ENCODE data around the gene ELP1.

The ELP1 gene

GRCh38 chr9:108882052-108882888, 51.7 kb downstream of the ELP1 start:
- DNase-seq (ENCODE audit: low read depth in 2 of 2) = no peak

- no peak for DNase-seq (ENCODE audit: low read depth in 2 of 2)
Measured at GRCh38 chr9:108880738-108881316, 53.1 kb downstream of the ELP1 start.

GRCh38 chr9:108877524-108877923, 56.4 kb downstream of the ELP1 start:
- no peak for DNase-seq (ENCODE audit: low read depth in 2 of 2)

- no peak for DNase-seq (ENCODE audit: low read depth in 2 of 2)
Measured at GRCh38 chr9:108876425-108876824, 57.5 kb downstream of the ELP1 start.

DNA sequence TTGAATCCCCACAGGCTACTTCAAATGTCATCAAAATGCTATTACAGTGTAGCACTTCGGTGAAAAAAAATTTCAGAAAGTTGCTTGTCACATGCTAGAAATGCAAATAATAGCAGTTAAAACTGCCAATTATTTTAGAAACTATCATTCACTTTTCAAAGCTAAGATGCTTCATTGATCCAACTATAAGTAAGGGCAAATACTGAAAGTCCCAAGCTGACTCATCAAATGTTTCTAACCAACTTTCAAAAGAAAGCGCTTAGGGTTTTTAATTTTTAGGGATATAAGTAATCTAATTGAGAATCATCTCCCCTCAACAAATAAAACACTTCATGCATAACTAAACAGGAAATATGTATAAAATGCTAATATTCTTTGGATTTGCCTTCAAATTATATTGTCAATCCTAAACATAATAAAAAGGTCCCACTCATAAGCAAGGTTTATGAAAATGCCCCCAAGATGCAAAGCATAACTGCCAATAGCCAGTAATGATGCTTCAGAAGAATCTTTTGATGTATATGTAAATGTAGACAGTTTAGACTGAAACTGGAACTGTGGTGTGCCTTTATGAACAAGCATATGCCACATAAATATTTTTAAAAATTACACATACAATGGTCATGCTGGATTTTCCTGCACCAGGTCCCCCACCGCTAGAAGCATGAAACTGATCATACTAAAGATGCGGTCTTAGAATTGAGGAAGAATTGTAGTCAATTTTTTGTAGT, 59.7 kb downstream of the ELP1 start:
- no peak for DNase-seq (ENCODE audit: low read depth in 2 of 2)

GRCh38 chr9:108869092-108869725, 64.7 kb downstream of the ELP1 start:
- no peak for DNase-seq (ENCODE audit: low read depth in 2 of 2)

- DNase-seq (ENCODE audit: low read depth in 2 of 2) = no peak
Measured at GRCh38 chr9:108867829-108868228, 66.1 kb downstream of the ELP1 start.

GRCh38 chr9:108867116-108867515, 66.8 kb downstream of the ELP1 start:
- no peak for DNase-seq (ENCODE audit: low read depth in 2 of 2)

DNA sequence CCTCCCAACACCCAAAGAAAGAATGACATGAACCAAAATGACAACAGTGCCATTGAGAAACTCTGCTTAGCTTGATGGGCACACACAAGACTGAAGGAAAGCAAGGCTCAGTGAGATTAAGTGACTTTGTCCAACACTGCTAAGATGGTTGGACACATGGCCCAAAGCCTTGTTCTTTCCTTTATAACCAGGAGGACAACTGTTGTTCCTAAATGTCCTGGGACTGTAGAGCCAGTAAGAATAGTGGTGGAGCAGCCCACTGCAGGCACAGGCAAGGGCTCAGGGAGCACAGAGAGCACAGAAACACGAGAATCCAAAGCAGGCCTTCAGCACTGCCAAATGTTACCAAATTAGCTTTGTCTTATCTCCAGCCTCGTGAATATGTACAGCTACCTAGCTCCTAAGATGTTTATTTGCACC, 67.9 kb downstream of the ELP1 start:
- DNase-seq (ENCODE audit: low read depth in 2 of 2) = no peak

DNA sequence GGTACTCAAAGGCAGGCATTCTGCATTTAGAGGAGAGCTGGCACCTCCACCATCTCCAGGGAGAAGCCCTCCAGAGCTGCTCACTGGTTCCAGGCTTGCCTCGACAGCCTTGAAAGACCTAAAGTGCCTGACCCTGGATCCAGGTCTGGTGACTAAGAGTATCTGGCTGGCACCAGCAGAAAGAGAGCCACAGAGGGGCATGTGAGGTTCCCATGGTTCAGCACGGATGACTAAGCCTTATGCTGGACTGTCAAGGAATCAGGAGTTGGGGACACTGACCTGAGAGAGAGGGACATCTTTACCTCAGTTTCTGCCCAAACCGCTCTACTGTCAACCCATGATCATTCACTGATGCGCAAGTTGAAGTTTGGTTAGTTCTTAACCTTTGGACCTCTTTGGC, 68.9 kb downstream of the ELP1 start:
- no peak for DNase-seq (ENCODE audit: low read depth in 2 of 2)

GRCh38 chr9:108864446-108864845, 69.5 kb downstream of the ELP1 start:
- no peak for DNase-seq (ENCODE audit: low read depth in 2 of 2)

DNA sequence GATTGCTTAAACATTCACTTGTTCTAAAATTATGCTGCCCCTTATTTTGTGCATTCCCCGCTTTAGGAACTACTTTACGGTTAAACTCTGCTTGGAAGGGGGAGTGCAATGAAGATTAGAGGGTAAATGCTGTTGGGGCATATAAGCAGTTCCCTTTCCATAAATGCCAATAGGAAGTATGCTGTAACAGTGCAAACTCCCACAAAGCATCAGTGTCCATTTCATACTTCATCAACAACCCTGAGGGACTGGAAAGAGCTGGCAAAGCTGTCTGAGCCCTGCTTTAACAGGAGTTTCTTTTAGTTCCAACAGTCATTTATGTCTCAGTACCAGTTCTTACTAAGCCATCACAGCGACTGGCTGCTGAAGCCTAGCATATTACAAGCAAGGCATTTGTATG, 70.0 kb downstream of the ELP1 start:
- no peak for DNase-seq (ENCODE audit: low read depth in 2 of 2)

DNA sequence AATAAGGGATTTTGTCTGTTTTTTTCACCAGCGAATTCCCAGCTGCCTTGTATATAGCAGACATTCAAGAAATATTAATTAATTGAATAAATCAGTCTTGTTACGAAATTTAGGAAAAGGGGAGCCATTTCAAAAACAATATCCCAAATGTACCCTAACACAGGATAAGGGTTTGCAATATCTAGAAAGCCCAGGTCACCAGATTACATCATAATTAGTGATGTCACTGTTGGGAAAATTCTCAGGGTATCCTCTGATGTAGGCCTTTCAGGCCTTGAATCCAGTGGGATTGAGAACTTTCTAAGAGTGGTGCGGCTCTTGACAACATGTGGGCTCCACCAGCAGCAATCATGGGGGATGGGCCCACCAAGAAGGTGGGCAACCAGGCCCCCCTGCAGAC, 71.9 kb downstream of the ELP1 start, which contains the start of gene ACTL7A:
Gene ACTL7A (plus strand): TSS at position 270 of the 400 bp plus-strand sequence. CDS start 57 bp downstream, at position 327.
- DNase-seq (ENCODE audit: low read depth in 2 of 2) = no peak

DNA sequence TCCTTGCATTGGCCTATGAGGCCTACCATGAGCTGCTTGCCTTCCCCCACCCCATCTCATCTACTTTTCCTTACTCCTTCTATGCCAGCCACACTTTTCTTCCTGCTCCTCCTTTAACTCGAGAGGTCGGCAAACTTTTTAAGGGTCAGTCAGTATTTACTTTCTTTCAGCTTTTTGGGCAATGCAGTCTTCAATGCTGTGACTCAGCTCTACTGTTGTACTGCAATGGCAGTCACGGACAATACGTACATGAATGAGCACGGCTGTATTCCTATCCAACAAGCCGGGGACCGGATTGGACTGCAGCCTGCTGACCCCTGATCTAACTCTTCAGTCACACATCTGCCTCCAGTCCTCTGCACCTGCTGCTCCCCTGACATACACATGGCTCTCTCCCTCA, 72.5 kb downstream of the ELP1 start:
- DNase-seq (ENCODE audit: low read depth in 2 of 2) = no peak

- no peak for DNase-seq (ENCODE audit: low read depth in 2 of 2)
Measured at GRCh38 chr9:108860764-108861163, 73.2 kb downstream of the ELP1 start.

DNA sequence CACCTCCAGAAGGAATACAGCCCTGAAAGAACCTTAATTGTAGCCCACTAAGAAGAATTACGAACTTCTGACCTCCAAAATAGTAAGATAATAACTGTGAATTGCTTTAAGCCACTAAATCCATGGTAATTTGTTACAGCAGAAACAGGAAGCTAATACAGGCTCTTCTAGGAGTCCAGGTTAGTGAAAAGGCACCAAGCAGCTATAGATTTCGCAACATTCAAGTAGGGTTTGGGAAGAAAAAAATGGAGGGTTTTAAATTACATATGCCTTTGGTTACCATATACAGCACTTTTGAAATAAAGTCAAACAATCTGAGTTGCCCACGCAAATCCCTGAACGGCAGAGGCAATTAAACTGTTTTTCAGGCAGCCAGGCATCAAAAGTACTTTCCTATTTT, 73.6 kb downstream of the ELP1 start:
- DNase-seq (ENCODE audit: low read depth in 2 of 2) = no peak

DNA sequence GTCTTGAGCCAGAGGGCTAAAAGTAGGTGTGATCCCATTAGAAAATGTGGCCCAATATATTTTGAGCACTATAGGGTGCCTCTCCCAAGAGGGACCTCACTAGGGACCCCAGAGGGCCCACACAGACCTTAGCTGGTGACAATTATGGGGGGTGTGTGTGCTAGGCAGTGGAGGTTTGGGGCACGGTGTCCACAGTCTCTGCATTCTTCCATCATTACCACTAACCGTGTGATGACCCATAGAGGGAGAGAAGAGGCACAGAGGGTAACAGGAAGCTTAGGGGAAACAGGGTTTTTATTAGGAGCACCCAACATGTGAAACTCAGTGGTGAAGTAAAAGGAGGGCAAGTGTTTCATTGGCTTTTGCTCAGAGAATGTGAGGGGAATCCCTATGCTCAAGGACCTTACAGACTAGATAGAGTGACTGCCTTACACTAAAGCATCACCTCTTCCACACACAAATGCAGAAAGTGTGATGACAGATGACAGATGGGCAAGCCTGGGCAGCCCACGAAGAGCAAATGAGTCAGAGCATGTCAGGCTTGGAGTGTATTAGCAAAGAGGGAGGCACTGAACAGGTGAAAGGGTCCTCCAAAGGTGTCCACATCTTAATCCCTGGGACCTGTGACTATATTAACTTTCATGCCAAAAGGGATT, 74.3 kb downstream of the ELP1 start:
- DNase-seq (ENCODE audit: low read depth in 2 of 2) = no peak

DNA sequence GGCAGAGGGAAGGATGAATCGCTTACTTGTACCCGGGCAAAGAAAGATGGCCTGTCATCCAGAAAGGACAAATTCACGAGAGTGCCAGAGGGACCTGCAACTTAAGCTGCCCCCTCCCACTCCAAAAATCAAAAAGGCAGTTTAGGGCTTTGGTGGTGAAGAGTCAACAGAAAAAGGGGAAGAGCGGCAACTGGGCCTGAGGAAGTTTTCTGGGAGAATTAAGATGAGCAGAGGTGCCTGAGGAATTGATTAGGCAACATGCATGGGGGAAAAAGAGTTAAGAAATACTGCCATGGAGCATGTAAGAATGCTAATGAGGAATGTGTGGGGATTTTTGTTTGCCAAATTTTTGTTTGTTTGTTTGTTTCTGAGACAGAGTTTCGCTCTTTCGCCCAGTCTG, 76.4 kb downstream of the ELP1 start:
- DNase-seq (ENCODE audit: low read depth in 2 of 2) = no peak

DNA sequence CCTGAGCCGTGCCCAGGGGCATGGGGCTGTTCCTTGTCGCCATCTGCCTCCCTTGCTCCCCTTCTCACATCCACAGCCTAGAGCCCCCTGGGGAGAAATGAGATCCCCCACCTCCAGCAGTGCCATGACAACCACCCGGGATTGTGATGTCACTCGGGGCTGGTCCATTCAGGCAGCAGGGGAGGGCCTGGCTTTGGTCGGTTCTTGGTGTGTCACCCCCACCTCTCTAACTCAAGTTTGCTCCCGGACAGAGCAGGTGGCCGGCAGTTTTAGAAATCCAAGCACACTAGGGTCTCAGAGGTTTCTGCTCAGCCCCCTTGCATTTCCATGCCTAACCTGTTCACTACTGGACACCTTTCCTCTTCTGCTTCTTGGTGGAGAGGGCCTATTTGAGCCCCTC, 78.0 kb downstream of the ELP1 start, which contains the start of gene ACTL7B:
Gene ACTL7B (minus strand): TSS at position 99 of the 400 bp plus-strand sequence. CDS start 56 bp downstream, at position 43.
- no peak for DNase-seq (ENCODE audit: low read depth in 2 of 2)

DNA sequence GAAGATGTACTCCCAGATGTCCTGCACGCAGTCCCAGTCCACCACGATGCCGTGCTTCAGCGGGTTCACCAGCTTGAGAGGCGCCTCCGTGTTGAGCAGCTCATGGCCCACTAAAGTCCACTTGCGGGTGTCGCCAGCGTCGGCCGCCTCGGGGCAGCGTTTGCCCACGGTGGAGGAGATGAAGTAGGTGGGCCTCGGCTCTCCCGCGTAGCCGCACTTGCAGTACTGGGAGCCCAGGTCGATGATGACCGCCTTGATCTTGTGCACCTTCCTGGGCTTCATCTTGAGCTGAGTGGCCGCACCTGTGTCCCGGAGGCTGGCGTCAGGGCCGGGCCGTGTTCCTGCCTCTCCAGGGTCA, 78.4 kb downstream of the ELP1 start:
- no peak for DNase-seq (ENCODE audit: low read depth in 2 of 2)

DNA sequence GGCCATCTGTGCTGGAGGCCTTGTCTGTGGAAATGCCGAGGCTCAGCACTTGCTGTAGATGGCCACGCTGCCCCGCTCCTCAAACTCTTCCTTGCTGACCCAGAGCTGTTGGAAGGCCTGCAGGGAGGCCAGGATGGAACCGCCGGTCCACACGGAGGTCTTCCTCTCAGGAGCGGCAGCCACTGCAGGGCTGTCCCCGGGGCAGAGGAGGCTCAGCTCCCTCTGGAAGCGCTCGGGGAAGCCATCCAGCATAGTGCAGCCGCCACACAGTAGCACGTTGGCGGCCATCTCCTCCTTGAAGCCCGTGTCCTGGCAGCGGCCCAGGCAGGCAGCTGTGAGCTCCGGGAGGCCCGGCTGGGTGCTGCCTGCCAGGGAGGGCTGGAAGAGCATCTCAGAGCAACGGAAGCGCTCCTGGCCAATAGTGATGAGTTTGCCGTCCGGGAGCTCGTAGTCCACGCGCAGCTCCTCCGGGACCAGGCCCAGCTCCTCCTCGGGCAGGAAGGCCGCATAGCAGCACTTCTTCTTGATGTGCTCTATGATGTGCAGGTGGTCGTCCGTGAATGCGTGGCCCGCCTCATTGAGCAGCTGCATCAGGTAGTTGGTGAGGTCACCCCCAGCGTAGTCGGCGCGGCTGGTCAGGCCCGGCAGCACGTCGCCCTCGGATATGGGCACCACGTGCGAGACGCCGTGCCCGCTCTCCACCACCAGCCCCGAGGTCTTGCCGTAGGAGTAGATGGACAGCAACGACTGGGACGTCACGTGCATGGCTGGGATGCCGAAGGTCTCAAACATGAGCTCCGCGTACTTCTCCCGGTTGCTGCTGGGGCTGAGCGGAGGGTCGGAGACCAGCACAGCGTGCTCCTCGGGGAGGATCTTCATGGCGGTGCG, 79.0 kb downstream of the ELP1 start:
- DNase-seq (ENCODE audit: low read depth in 2 of 2) = no peak

All from stimulated activated CD8-positive, alpha-beta memory T cell treated with anti-CD3 and anti-CD28 coated beads, Interleukin-15, amount 100 ng/mL, for 4 hours (primary cell).